ENCODE results near the gene OR2J2. TPM values are rescaled to one million over a fixed set of nuclear protein-coding genes. Genes with fewer than 3 reads are reported as not detected.
"Not testable (repeated sequence)": the region's sequence is repeated elsewhere in the genome, so short reads cannot be mapped to it uniquely, and the experiment has no call there.

The OR2J2 gene
- total and polyA plus RNA-seq, 4 donors: 0.11 to 0.40 TPM; not detected in 2

DNA sequence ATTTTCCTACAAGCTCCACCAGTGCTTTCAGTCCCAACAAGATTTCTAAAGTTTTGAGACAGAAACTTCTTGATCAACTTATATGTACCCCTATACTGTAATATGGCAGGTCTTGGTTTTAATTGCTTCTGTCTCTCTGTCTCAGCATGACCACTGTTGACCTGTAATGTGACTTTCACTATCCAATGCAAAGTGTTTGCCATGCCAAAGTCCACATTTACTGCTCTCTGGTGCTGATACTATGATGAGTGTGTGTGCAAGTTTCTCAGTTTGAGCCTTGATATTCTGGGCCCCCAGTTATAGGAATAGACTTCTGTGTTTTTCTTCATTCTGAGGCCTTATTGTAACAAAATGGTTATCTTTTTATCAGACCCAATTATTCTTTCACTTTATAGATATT lies 45.8 kb downstream of the OR2J2 start:
- Histone ChIP-seq H3K4me3 (ENCODE audit: low read depth, low read length) (no peak overlapping the region), H3K9me3 (ENCODE audit: control insufficient read depth, insufficient read depth, low read length) (no peaks in the 10 kb centered on the region), H3K4me1 (ENCODE audit: control insufficient read depth, insufficient read depth, low read length) (no peaks in the 10 kb centered on the region), H3K36me3 (ENCODE audit: control insufficient read depth, insufficient read depth, low read length) (no peaks in the 10 kb centered on the region), H3K27ac (ENCODE audit: low read depth, low read length) (no peak overlapping the region), H3K27me3 (ENCODE audit: control insufficient read depth, insufficient read depth, low read length) (no peaks in the 10 kb centered on the region)
- no peak for DNase-seq (ENCODE audit: low read depth in 4 of 6, low spot score in 6 of 6)

DNA sequence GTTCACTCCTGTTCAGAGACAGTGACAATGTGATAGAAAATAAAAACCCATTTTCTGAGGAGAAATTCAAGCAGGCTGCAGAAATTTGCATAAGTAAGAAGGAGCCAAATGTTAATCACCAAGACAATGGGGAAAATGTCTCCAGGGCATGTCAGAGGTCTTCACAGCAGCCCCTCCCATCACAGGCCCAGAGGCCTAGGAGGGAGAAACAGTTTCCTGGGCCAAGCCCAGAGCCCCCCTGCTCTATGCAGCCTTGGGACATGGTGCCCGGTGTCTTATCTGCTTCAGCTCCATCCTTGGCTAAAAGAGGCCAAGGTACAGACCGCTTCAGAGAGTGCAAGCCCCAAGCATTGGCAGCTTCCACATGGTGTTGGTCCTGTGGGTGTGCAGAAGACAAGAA lies 46.5 kb downstream of the OR2J2 start:
- not testable (repeated sequence) for H3K4me1 ChIP-seq (ENCODE audit: control insufficient read depth, insufficient read depth, low read length); H3K9me3 ChIP-seq (ENCODE audit: control insufficient read depth, insufficient read depth, low read length); H3K27ac ChIP-seq (ENCODE audit: low read depth, low read length); H3K36me3 ChIP-seq (ENCODE audit: control insufficient read depth, insufficient read depth, low read length); H3K4me3 ChIP-seq (ENCODE audit: low read depth, low read length); H3K27me3 ChIP-seq (ENCODE audit: control insufficient read depth, insufficient read depth, low read length); DNase-seq (ENCODE audit: low read depth in 4 of 6, low spot score in 6 of 6)
- 75% methylated on average over 2 of the region's 2 CpGs for WGBS (ENCODE audit: insufficient coverage)

DNA sequence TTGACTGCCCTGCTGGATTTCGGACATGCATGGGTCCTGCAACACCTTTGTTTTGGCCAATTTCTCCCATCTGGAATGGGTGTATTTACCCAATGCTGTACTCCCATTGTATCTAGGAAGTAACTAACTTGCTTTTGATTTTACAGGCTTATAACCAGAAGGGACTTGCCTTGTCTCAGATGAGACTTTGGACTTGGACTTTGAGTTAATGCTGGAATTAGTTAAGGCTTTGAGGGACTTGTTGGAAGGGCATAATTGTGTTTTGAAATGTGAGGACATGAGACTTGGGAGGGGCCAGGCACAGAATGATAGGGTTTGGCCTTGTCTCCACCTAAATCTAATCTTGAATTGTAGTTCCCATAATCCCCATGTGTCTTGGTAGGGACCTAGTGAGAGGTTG lies 47.3 kb downstream of the OR2J2 start:
- H3K9me3 ChIP-seq (ENCODE audit: control insufficient read depth, insufficient read depth, low read length); H3K4me3 ChIP-seq (ENCODE audit: low read depth, low read length); H3K27ac ChIP-seq (ENCODE audit: low read depth, low read length); H3K36me3 ChIP-seq (ENCODE audit: control insufficient read depth, insufficient read depth, low read length); H3K4me1 ChIP-seq (ENCODE audit: control insufficient read depth, insufficient read depth, low read length); H3K27me3 ChIP-seq (ENCODE audit: control insufficient read depth, insufficient read depth, low read length); DNase-seq (ENCODE audit: low read depth in 4 of 6, low spot score in 6 of 6): not testable (repeated sequence)
- WGBS (ENCODE audit: insufficient coverage): 80% methylated on average over 1 of the region's 1 CpG

Other genes starting within 250 kb of the OR2J2 start
- 10 to 100 TPM; 61.7 to 70.4 TPM for gene TRIM27, start 246.9 kb upstream of the OR2J2 start, total RNA-seq
- 10 to 100 TPM; 56.5 to 72.2 TPM for gene TRIM27, start 246.9 kb upstream of the OR2J2 start, polyA plus RNA-seq (ENCODE audit: insufficient read length in 2 of 2)
- 1 to 10 TPM; 3.1 to 5.6 TPM for gene ZNF311, start 165.6 kb upstream of the OR2J2 start, total RNA-seq
- gene ZNF311, start 165.6 kb upstream of the OR2J2 start, polyA plus RNA-seq (ENCODE audit: insufficient read length in 2 of 2): 1 to 10 TPM; 6.9 TPM
- not detected for gene OR2W1, start 125.7 kb upstream of the OR2J2 start, total RNA-seq
- not detected for gene OR2W1, start 125.7 kb upstream of the OR2J2 start, polyA plus RNA-seq (ENCODE audit: insufficient read length in 2 of 2)
- not detected for gene OR2B3, start 83.6 kb upstream of the OR2J2 start, total RNA-seq
- gene OR2B3, start 83.6 kb upstream of the OR2J2 start, polyA plus RNA-seq (ENCODE audit: insufficient read length in 2 of 2): not detected
- gene OR2J1, start 71.4 kb upstream of the OR2J2 start, total RNA-seq: not detected
- gene OR2J1, start 71.4 kb upstream of the OR2J2 start, polyA plus RNA-seq (ENCODE audit: insufficient read length in 2 of 2): not detected
- gene OR2J3, start 62.8 kb upstream of the OR2J2 start, total RNA-seq: under 1 TPM; 0.10 to 0.11 TPM
- gene OR2J3, start 62.8 kb upstream of the OR2J2 start, polyA plus RNA-seq (ENCODE audit: insufficient read length in 2 of 2): not detected
- under 1 TPM in 1 of 2 donors, not detected in 1; 0.40 TPM for gene OR14J1, start 130.8 kb downstream of the OR2J2 start, total RNA-seq
- gene OR14J1, start 130.8 kb downstream of the OR2J2 start, polyA plus RNA-seq (ENCODE audit: insufficient read length in 2 of 2): under 1 TPM; 0.06 to 0.08 TPM
- gene OR5V1, start 198.0 kb downstream of the OR2J2 start, total RNA-seq: not detected
- gene OR5V1, start 198.0 kb downstream of the OR2J2 start, polyA plus RNA-seq (ENCODE audit: insufficient read length in 2 of 2): not detected
- gene OR12D3, start 204.4 kb downstream of the OR2J2 start, total RNA-seq: not detected
- gene OR12D3, start 204.4 kb downstream of the OR2J2 start, polyA plus RNA-seq (ENCODE audit: insufficient read length in 2 of 2): not detected
- under 1 TPM in 1 of 2 donors, not detected in 1; 0.22 TPM for gene OR12D2, start 224.7 kb downstream of the OR2J2 start, total RNA-seq
- not detected for gene OR12D2, start 224.7 kb downstream of the OR2J2 start, polyA plus RNA-seq (ENCODE audit: insufficient read length in 2 of 2)
- under 1 TPM in 1 of 2 donors, not detected in 1; 0.20 TPM for gene OR12D1, start 244.0 kb downstream of the OR2J2 start, total RNA-seq
- gene OR12D1, start 244.0 kb downstream of the OR2J2 start, polyA plus RNA-seq (ENCODE audit: insufficient read length in 2 of 2): not detected